ENCODE measurements around the gene SSTR3. TPM values are rescaled to one million over a fixed set of nuclear protein-coding genes. Genes with fewer than 3 reads are reported as not detected.

SSTR3 gene
- total and polyA plus RNA-seq, 2 of the 13 experiments (the other 11 are each of a cell fraction or from before 2014, with no cell fraction given), result 0.08 to 0.64 TPM

- no peak for TF ChIP-seq HNF1B (CRISPR knock-in tag; IDR thresholded peaks at IDR 0.05)
- no peak for TF ChIP-seq ZKSCAN5 (CRISPR knock-in tag; IDR thresholded peaks at IDR 0.05)
Measured at GRCh38 chr22:37179126-37179470, 33.2 kb downstream of the SSTR3 start (continued).

DNA sequence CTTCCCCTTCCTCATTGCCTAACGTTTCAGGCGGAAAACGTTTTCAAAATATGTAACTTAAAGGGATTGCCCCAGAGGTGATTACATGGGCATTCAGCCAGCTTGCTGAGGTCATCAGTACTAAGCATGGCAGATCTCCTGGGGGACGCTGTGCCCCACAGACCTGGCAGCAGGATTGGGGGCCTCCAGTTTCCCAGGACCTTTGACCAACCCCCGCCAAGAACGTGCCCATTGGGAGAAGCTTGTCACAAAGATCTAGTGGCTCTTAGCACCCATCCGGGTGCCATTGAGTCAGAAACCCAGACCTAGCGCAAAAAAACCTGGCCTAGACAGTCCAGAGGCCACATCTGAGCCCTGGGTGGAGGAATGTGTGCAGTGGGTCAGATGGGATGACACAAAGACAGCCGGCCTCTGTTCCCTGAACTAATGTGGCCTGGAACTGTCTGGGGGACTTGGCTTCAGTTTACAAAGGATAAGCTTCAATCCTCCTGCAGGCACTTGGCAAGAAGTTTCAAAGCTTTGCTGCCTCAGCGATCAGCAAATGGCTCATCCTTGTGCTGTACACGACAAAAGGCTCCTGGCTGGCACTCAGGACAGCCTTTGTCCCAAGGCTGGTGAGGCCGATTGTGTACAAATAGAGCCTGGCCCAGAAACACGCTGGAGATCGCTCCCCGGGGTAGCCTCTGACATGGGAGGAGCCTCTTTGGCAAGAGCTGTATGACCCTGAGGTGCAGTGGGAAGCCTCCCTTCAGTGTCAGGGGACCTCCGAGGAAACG is 33.7 kb downstream of the SSTR3 start:
- peak overlapping the region; percentile 87 for H3K4me2 ChIP-seq (ENCODE audit: low read depth, low read length)
- POLR2A ChIA-PET, result interaction anchor here (0.9 to 2.4 kb wide), 4 partner anchors 9 to 22 kb away, joined by 3 to 22 read pairs (median 10); partner anchors contain the start of gene C1QTNF6
- in situ Hi-C loops (cut with HindIII; ENCODE audit: extremely low pct_ligation_motif_present, low pct_unique_long_range_greater_than_20kb), result no loop called here
- no peak for TF ChIP-seq ZNF17 (CRISPR knock-in tag; IDR thresholded peaks at IDR 0.05)
- no peak for TF ChIP-seq ZNF510 (CRISPR knock-in tag; IDR thresholded peaks at IDR 0.05; ENCODE audit: low read depth)
- no peak for TF ChIP-seq NFYB (CRISPR knock-in tag; IDR thresholded peaks at IDR 0.05)
- no peak for TF ChIP-seq SNAPC4 (CRISPR knock-in tag; IDR thresholded peaks at IDR 0.05)
- no peak for TF ChIP-seq ZNF558 (CRISPR knock-in tag; IDR thresholded peaks at IDR 0.05; ENCODE audit: borderline replicate concordance)
- TF ChIP-seq ZNF431 (CRISPR knock-in tag; IDR thresholded peaks at IDR 0.05; ENCODE audit: borderline replicate concordance, low read depth), result no peak
- no peak for TF ChIP-seq ZFP1 (CRISPR knock-in tag; IDR thresholded peaks at IDR 0.05)
- TF ChIP-seq HOXA5 (CRISPR knock-in tag; IDR thresholded peaks at IDR 0.05), result no peak
- no peak for TF ChIP-seq PREB (CRISPR knock-in tag; IDR thresholded peaks at IDR 0.05)
- TF ChIP-seq ZNF354B (CRISPR knock-in tag; IDR thresholded peaks at IDR 0.05), result no peak
- TF ChIP-seq ZNF20 (CRISPR knock-in tag; IDR thresholded peaks at IDR 0.05), result no peak

More for the DNA sequence above, 33.7 kb downstream of the SSTR3 start:
- peak; percentile 67 for DNase-seq (ENCODE audit: low spot score)
- peak overlapping the region; percentile 57 for H3K9ac ChIP-seq (ENCODE audit: insufficient read depth, low read depth, low read length)
- H3K9me3 ChIP-seq (ENCODE audit: low read length), result no peaks in the 10 kb centered on the region
- H3K27me3 ChIP-seq (ENCODE audit: control insufficient read depth in 1 of 2, insufficient read depth in 2 of 2, low read length in 2 of 2), result peaks cover 4 to 39% of the 10 kb centered on the region in 2 experiments
- no peaks in the 10 kb centered on the region for H3K79me2 ChIP-seq (ENCODE audit: insufficient read depth, low read length)
- no peaks in the 10 kb centered on the region for H3K36me3 ChIP-seq (replicated peaks in 1 of 2; ENCODE audit: control insufficient read depth in 1 of 2, insufficient read depth in 2 of 2, low read length in 2 of 2)
- intact Hi-C loops (cut with micrococcal nuclease; ENCODE audit: unreplicated experiment), result loop anchor here (1.0 kb wide), 1 partner anchor 19 kb away; no protein-coding TSS in a partner anchor
- H4K20me1 ChIP-seq (ENCODE audit: insufficient read depth, low read length), result no peaks in the 10 kb centered on the region
- peaks cover 36% of the 10 kb centered on the region for H3K4me1 ChIP-seq (ENCODE audit: insufficient read depth, low read length)
- CTCF ChIA-PET (ENCODE audit: low intra/inter-chr PET ratio, low total read pairs), result no interaction called here
- H3K4me3 ChIP-seq (replicated peaks in 1 of 3; ENCODE audit: insufficient read depth in 1 of 3, low read depth in 2 of 3, low read length in 3 of 3), result peak overlapping the region in 2 of 3 experiments; percentile 15 to 53; a peak in 3 of 6 replicates
- FAIRE-seq, result peak; percentile 4
- WGBS (ENCODE audit: low lambda C conversion rate), result 0% methylated on average over 8 of the region's 17 CpGs
- H3K27ac ChIP-seq (ENCODE audit: extremely low read length, insufficient read depth, low read length), result peak overlapping the region; percentile 31
- BruUV-seq (replicated peaks), result no TSS peak
- peak; percentile 84 for ATAC-seq
- H2AFZ ChIP-seq (ENCODE audit: low read length), result no peak overlapping the region
